Measurements from ENCODE around the gene RASSF3. TPM values are rescaled to one million over a fixed set of nuclear protein-coding genes. Genes with fewer than 3 reads are reported as not detected.
"Not testable (repeated sequence)": the region's sequence is repeated elsewhere in the genome, so short reads cannot be mapped to it uniquely, and the experiment has no call there.

The RASSF3 gene
- polyA plus RNA-seq, 6 donors from 2014 or later, result 3.2 to 7.8 (median 4.5) TPM

GRCh38 chr12:64653123-64653522, 42.8 kb downstream of the RASSF3 start:
- no peak for DNase-seq
- Mint-ChIP-seq H3K27ac (peak overlapping the region in 4 of 6 donors; percentile 29 to 84 (median 68)), H3K27me3 (no peaks in the 10 kb centered on the region), H3K4me1 (peaks cover 57 to 81% (median 63%) of the 10 kb centered on the region in 3 donors), H3K36me3 (peaks cover 0 to 8% of the 10 kb centered on the region in 2 donors), H3K9me3 (no peaks in the 10 kb centered on the region), H3K4me3 (no peak overlapping the region)
- no peak for ATAC-seq (ENCODE audit: low read depth in 2 of 2)

DNA sequence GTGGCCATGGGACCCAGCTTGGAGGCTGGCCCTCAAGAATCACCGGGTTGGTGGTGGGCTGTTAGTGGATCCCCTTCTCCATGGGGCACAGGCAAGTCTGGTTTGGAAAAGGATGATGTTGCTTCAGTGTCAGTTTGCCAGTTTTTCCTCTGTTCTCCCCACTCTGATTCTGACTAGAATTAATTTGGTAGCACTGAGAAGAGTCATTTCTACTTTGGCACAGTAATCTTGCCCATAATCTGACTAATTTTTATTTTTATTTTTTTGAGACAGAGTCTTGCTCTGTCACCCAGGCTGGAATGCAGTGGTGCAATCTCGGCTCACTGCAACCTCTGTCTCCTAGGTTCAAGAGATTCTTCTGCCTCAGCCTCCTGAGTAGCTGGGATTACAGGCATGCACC, 43.6 kb downstream of the RASSF3 start:
- ATAC-seq (ENCODE audit: low read depth in 2 of 2), result not testable (repeated sequence)
- Mint-ChIP-seq H3K4me3 (peak overlapping the region in 1 of 8 donors; percentile 72), H3K4me1 (peaks cover 57 to 84% (median 68%) of the 10 kb centered on the region in 3 donors)

DNA sequence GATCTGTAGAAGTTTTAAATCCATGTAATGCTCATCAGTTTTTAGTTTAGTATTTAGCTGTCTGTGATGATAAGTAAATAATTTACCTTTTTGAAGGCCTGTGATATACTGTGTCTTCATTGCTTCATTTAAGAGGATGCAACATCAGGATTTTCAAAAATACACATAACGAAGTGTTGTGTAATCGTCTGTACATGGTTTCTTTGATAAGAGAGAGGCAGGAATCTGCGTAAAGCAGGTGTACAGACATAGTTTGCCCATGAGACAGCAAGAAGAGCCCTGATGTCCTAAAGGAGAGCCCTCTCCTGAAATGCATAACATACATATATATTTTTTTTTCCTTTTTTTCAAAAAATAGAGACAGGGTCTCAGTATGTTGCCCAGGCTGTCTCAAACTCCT, 44.8 kb downstream of the RASSF3 start:
- Mint-ChIP-seq H3K36me3 (peaks cover 0 to 5% of the 10 kb centered on the region in 2 donors), H3K9me3 (no peaks in the 10 kb centered on the region), H3K27ac (peak overlapping the region in 2 of 6 donors; percentile 34 to 62), H3K4me3 (no peak overlapping the region), H3K27me3 (no peaks in the 10 kb centered on the region), H3K4me1 (peaks cover 54 to 84% (median 74%) of the 10 kb centered on the region in 3 donors)
- ATAC-seq (ENCODE audit: low read depth in 2 of 2), result no peak
- no peak for DNase-seq

More for the DNA sequence above, 43.6 kb downstream of the RASSF3 start:
- H3K27ac Mint-ChIP-seq, result peak overlapping the region in 4 of 6 donors; percentile 33 to 75 (median 44)
- H3K27me3 Mint-ChIP-seq, H3K9me3 Mint-ChIP-seq, H3K36me3 Mint-ChIP-seq, DNase-seq: not testable (repeated sequence)

- no peak for ATAC-seq (ENCODE audit: low read depth in 2 of 2)
- H3K4me1 Mint-ChIP-seq, result peaks cover 53 to 82% (median 72%) of the 10 kb centered on the region in 3 donors
- no peaks in the 10 kb centered on the region for H3K27me3 Mint-ChIP-seq
- H3K36me3 Mint-ChIP-seq, result no peaks in the 10 kb centered on the region
- H3K9me3 Mint-ChIP-seq, result no peaks in the 10 kb centered on the region
- no peak overlapping the region for H3K4me3 Mint-ChIP-seq
- peak overlapping the region in 5 of 6 donors; percentile 31 to 87 (median 81) for H3K27ac Mint-ChIP-seq
- DNase-seq, result no peak
Measured at GRCh38 chr12:64656429-64656828, 46.1 kb downstream of the RASSF3 start.

DNA sequence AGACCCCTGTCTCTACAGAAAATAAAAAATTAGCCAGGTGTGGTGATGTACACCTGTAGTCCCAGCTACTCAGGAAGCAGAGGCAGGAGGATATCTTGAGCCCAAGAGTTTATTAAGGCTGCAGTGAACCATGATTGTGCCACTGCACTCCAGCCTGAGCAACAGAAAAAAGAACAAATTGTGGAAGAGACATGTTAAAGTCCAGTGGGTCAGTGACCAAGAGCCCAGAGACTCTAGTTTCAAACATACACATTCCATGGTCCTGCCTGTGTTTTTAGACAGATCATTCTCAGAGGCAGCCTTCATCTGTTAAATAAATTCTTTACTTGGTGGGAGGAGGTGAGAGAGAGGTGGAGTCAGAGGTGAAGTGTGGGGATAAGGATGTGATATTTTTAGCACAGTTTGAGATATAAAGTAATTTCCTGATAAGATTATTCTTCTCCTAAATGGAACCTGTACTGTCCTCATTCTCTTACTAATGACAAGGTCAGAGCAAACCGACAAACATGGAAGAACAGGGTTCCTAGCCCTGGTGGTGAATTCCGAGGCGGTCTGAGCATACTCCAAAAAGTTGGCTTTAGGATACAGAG, 48.7 kb downstream of the RASSF3 start:
- DNase-seq, result no peak
- H3K27me3 Mint-ChIP-seq, result no peaks in the 10 kb centered on the region
- H3K27ac Mint-ChIP-seq, result peak overlapping the region in 5 of 6 donors; percentile 15 to 90 (median 72)
- H3K4me1 Mint-ChIP-seq, result peaks cover 45 to 78% (median 73%) of the 10 kb centered on the region in 3 donors
- H3K4me3 Mint-ChIP-seq, result peak overlapping the region in 2 of 8 donors; percentile 33 to 63
- no peaks in the 10 kb centered on the region for H3K9me3 Mint-ChIP-seq
- H3K36me3 Mint-ChIP-seq, result no peaks in the 10 kb centered on the region
- no peak for ATAC-seq (ENCODE audit: low read depth in 2 of 2)

GRCh38 chr12:64660237-64661018, 50.1 kb downstream of the RASSF3 start:
- H3K27me3 Mint-ChIP-seq, result no peaks in the 10 kb centered on the region
- peak overlapping the region in 1 of 8 donors; percentile 8 for H3K4me3 Mint-ChIP-seq
- H3K4me1 Mint-ChIP-seq, result peaks cover 40 to 87% (median 74%) of the 10 kb centered on the region in 3 donors
- H3K9me3 Mint-ChIP-seq, result no peaks in the 10 kb centered on the region
- DNase-seq (no peak), ATAC-seq (ENCODE audit: low read depth in 2 of 2) (no peak)
- peak overlapping the region in 4 of 6 donors; percentile 45 to 95 (median 76) for H3K27ac Mint-ChIP-seq
- no peaks in the 10 kb centered on the region for H3K36me3 Mint-ChIP-seq

GRCh38 chr12:64663015-64663414, 52.7 kb downstream of the RASSF3 start:
- Mint-ChIP-seq H3K36me3 (no peaks in the 10 kb centered on the region), H3K4me1 (peaks cover 48 to 93% (median 77%) of the 10 kb centered on the region in 3 donors), H3K27ac (peak overlapping the region in 3 of 6 donors; percentile 68 to 83 (median 76)), H3K9me3 (no peaks in the 10 kb centered on the region), H3K4me3 (no peak overlapping the region), H3K27me3 (no peaks in the 10 kb centered on the region)
- DNase-seq (no peak), ATAC-seq (ENCODE audit: low read depth in 2 of 2) (no peak)

GRCh38 chr12:64665514-64665913, 55.2 kb downstream of the RASSF3 start:
- no peaks in the 10 kb centered on the region for H3K27me3 Mint-ChIP-seq
- ATAC-seq (ENCODE audit: low read depth in 2 of 2) (peak; percentile 65 to 76), DNase-seq (peak; percentile 46)
- no peaks in the 10 kb centered on the region for H3K36me3 Mint-ChIP-seq
- H3K4me3 Mint-ChIP-seq, result peak overlapping the region; percentile 0 to 76 (median 44)
- peak overlapping the region; percentile 56 to 93 (median 89) for H3K27ac Mint-ChIP-seq
- H3K9me3 Mint-ChIP-seq, result no peaks in the 10 kb centered on the region
- peaks cover 58 to 94% (median 79%) of the 10 kb centered on the region in 3 donors for H3K4me1 Mint-ChIP-seq

GRCh38 chr12:64666054-64666914, 56.0 kb downstream of the RASSF3 start:
- H3K36me3 Mint-ChIP-seq, result no peaks in the 10 kb centered on the region
- no peak for DNase-seq
- H3K9me3 Mint-ChIP-seq, result no peaks in the 10 kb centered on the region
- peak overlapping the region; percentile 0 to 76 (median 56) for H3K4me3 Mint-ChIP-seq
- peak overlapping the region; percentile 83 to 93 (median 89) for H3K27ac Mint-ChIP-seq
- H3K27me3 Mint-ChIP-seq, result no peaks in the 10 kb centered on the region
- no peak for ATAC-seq (ENCODE audit: low read depth in 2 of 2)
- H3K4me1 Mint-ChIP-seq, result peaks cover 60 to 95% (median 81%) of the 10 kb centered on the region in 3 donors

- Mint-ChIP-seq H3K4me3 (peak overlapping the region in 5 of 8 donors; percentile 14 to 85 (median 53)), H3K27ac (peak overlapping the region; percentile 83 to 98 (median 92)), H3K4me1 (peaks cover 63 to 96% (median 80%) of the 10 kb centered on the region in 3 donors), H3K36me3 (no peaks in the 10 kb centered on the region), H3K9me3 (no peaks in the 10 kb centered on the region), H3K27me3 (no peaks in the 10 kb centered on the region)
- ATAC-seq (ENCODE audit: low read depth in 2 of 2) (no peak), DNase-seq (no peak)
Measured at GRCh38 chr12:64667793-64668192, 57.5 kb downstream of the RASSF3 start.

GRCh38 chr12:64669270-64669842, 59.1 kb downstream of the RASSF3 start:
- peak overlapping the region; percentile 77 to 95 (median 92) for H3K4me3 Mint-ChIP-seq
- H3K27ac Mint-ChIP-seq, result peak overlapping the region; percentile 88 to 98 (median 96)
- H3K4me1 Mint-ChIP-seq, result peaks cover 73 to 97% (median 85%) of the 10 kb centered on the region in 3 donors
- peak; percentile 75 to 80 for ATAC-seq (ENCODE audit: low read depth in 2 of 2)
- H3K9me3 Mint-ChIP-seq, result peaks cover 0 to under 1% (median 0%) of the 10 kb centered on the region in 7 donors
- no peaks in the 10 kb centered on the region for H3K27me3 Mint-ChIP-seq
- H3K36me3 Mint-ChIP-seq, result no peaks in the 10 kb centered on the region
- peak; percentile 56 for DNase-seq

GRCh38 chr12:64670019-64670418, 59.7 kb downstream of the RASSF3 start:
- Mint-ChIP-seq H3K27ac (peak overlapping the region; percentile 88 to 98 (median 93)), H3K36me3 (no peaks in the 10 kb centered on the region)

More at GRCh38 chr12:64670019-64670418, 59.7 kb downstream of the RASSF3 start:
- DNase-seq (no peak), ATAC-seq (ENCODE audit: low read depth in 2 of 2) (no peak)
- H3K4me1 Mint-ChIP-seq, result peaks cover 77 to 96% (median 90%) of the 10 kb centered on the region in 3 donors
- no peaks in the 10 kb centered on the region for H3K27me3 Mint-ChIP-seq
- peak overlapping the region; percentile 77 to 95 (median 92) for H3K4me3 Mint-ChIP-seq
- H3K9me3 Mint-ChIP-seq, result peaks cover 0 to 3% (median 0%) of the 10 kb centered on the region in 7 donors

Measured in naive B cell (primary cell).